Vagina (tissue), 2 donors: ENCODE data around the gene TXNRD1. TPM values are rescaled to one million over a fixed set of nuclear protein-coding genes. Genes with fewer than 3 reads are reported as not detected.

Experiments
- DNase-seq, 2 donors: peaks; one replicate each; pipeline ENCODE4 v3.0.0-alpha.2; 2017; ENCODE audit errors: extremely low spot score in 2 of 2
- H3K27ac ChIP-seq: fragments of 200-600 bp; sonication (generic); one replicate; pipeline ENCODE4 v1.5.1; 2019
- H3K27me3 ChIP-seq: fragments of 200-600 bp; sonication (generic); one replicate; pipeline ENCODE4 v1.5.1; 2019
- H3K36me3 ChIP-seq, 2 donors: fragments of 200-600 bp; sonication (generic); one replicate each; pipeline ENCODE4 v1.5.1; 2017 to 2019
- H3K4me1 ChIP-seq: fragments of 200-600 bp; sonication (generic); one replicate; pipeline ENCODE4 v1.5.1; 2019
- H3K4me3 ChIP-seq, 2 donors: fragments of 200-600 bp; sonication (generic); 1 replicate in 1 of 2; 2 replicates in 1 of 2; pipeline ENCODE4 v1.5.1; 2016 to 2019
- H3K9me3 ChIP-seq: fragments of 200-600 bp; sonication (generic); one replicate; pipeline ENCODE4 v1.5.1; 2019
- CTCF ChIP-seq, 3 experiments: fragments of 450-650 bp in 2 of 3; fragments of 200-600 bp in 1 of 3; sonication (generic) in 1 of 3; IDR thresholded peaks; one replicate each; pipeline ENCODE4 v1.5.1; 2017 to 2019; ENCODE audit warnings: antibody characterized with exemption in 3 of 3, mild to moderate bottlenecking in 2 of 3, moderate library complexity in 2 of 3
- POLR2A ChIP-seq, 2 donors: fragments of 450-650 bp; IDR thresholded peaks; one replicate each; pipeline ENCODE4 v1.6.1; 2017; ENCODE audit warnings: antibody characterized with exemption in 2 of 2, mild to moderate bottlenecking in 2 of 2, moderate library complexity in 2 of 2
- POLR2AphosphoS5 ChIP-seq, 2 donors: sonication (generic); formaldehyde crosslinking; IDR thresholded peaks; one replicate each; pipeline ENCODE4 v1.9.0; 2017; ENCODE audit warnings: antibody characterized with exemption in 2 of 2, mild to moderate bottlenecking in 2 of 2, low read depth in 1 of 2; ENCODE audit not compliant: insufficient read depth in 1 of 2
- intact Hi-C: fragments of 100-400 bp; cut with DNase I; formaldehyde crosslinking; loops from one replicate; pipeline ENCODE4 v1.15.1; 2023
- total RNA-seq: library from RNA; depleted of rRNA; stranded (reverse); fragments of >200 nt; gene quantifications from one replicate; pipeline ENCODE4 v1.2.3, GENCODE V29; 2016

TXNRD1 gene
- total RNA-seq, 1 donor from 2014 or later: 144 TPM

GRCh38 chr12:104307655-104308000 is 92.0 kb downstream of the TXNRD1 start:
- Histone ChIP-seq H3K27ac (no peak overlapping the region), H3K9me3 (no peaks in the 10 kb centered on the region), H3K4me3 (no peak overlapping the region), H3K36me3 (peaks cover 0 to 9% of the 10 kb centered on the region in 2 donors), H3K27me3 (no peaks in the 10 kb centered on the region), H3K4me1 (peaks cover 42% of the 10 kb centered on the region)
- TF ChIP-seq CTCF (IDR thresholded peaks at IDR 0.05): no peak
- no peak for TF ChIP-seq POLR2A (IDR thresholded peaks at IDR 0.05)
- no peak for TF ChIP-seq POLR2AphosphoS5 (IDR thresholded peaks at IDR 0.05; ENCODE audit: insufficient read depth in 1 of 2, low read depth in 1 of 2)
- intact Hi-C loops: no loop called here
- no peak for DNase-seq

GRCh38 chr12:104309446-104309993 is 93.9 kb downstream of the TXNRD1 start:
- no peaks in the 10 kb centered on the region for H3K9me3 ChIP-seq
- peaks cover 28% of the 10 kb centered on the region for H3K4me1 ChIP-seq
- peaks cover 0 to 28% of the 10 kb centered on the region in 2 donors for H3K36me3 ChIP-seq
- no peak for TF ChIP-seq POLR2A (IDR thresholded peaks at IDR 0.05)
- no peak for TF ChIP-seq CTCF (IDR thresholded peaks at IDR 0.05)
- no peak for TF ChIP-seq POLR2AphosphoS5 (IDR thresholded peaks at IDR 0.05; ENCODE audit: insufficient read depth in 1 of 2, low read depth in 1 of 2)
- no peaks in the 10 kb centered on the region for H3K27me3 ChIP-seq
- H3K4me3 ChIP-seq: no peak overlapping the region
- H3K27ac ChIP-seq: no peak overlapping the region
- no peak for DNase-seq
- intact Hi-C loops: no loop called here

- Histone ChIP-seq H3K27me3 (no peaks in the 10 kb centered on the region), H3K27ac (no peak overlapping the region), H3K4me3 (no peak overlapping the region), H3K4me1 (peaks cover 21% of the 10 kb centered on the region), H3K9me3 (no peaks in the 10 kb centered on the region), H3K36me3 (peaks cover 0 to 42% of the 10 kb centered on the region in 2 donors)
- TF ChIP-seq CTCF (IDR thresholded peaks at IDR 0.05): no peak
- intact Hi-C loops: no loop called here
- no peak for DNase-seq
These were observed 95.4 kb downstream of the TXNRD1 start for GRCh38 chr12:104310751-104311633.

- Histone ChIP-seq H3K36me3 (peaks cover 0 to 52% of the 10 kb centered on the region in 2 donors), H3K9me3 (no peaks in the 10 kb centered on the region), H3K27me3 (no peaks in the 10 kb centered on the region), H3K4me3 (no peak overlapping the region), H3K27ac (no peak overlapping the region), H3K4me1 (peaks cover 9% of the 10 kb centered on the region)
- no peak for DNase-seq
- intact Hi-C loops: no loop called here
- TF ChIP-seq POLR2AphosphoS5 (IDR thresholded peaks at IDR 0.05; ENCODE audit: insufficient read depth in 1 of 2, low read depth in 1 of 2) (no peak), POLR2A (IDR thresholded peaks at IDR 0.05) (no peak), CTCF (IDR thresholded peaks at IDR 0.05) (no peak)
These were observed 96.6 kb downstream of the TXNRD1 start for GRCh38 chr12:104312202-104312601.

- intact Hi-C loops: no loop called here
- H3K4me3 ChIP-seq: no peak overlapping the region
- H3K27me3 ChIP-seq: no peaks in the 10 kb centered on the region
- peaks cover 6% of the 10 kb centered on the region for H3K4me1 ChIP-seq
- H3K9me3 ChIP-seq: no peaks in the 10 kb centered on the region
- TF ChIP-seq POLR2A (IDR thresholded peaks at IDR 0.05) (no peak), POLR2AphosphoS5 (IDR thresholded peaks at IDR 0.05; ENCODE audit: insufficient read depth in 1 of 2, low read depth in 1 of 2) (no peak), CTCF (IDR thresholded peaks at IDR 0.05) (no peak)
- no peak overlapping the region for H3K27ac ChIP-seq
- no peak for DNase-seq
- peaks cover 0 to 56% of the 10 kb centered on the region in 2 donors for H3K36me3 ChIP-seq
These were observed 97.1 kb downstream of the TXNRD1 start for GRCh38 chr12:104312654-104313053.
